Ascending aorta (tissue), 2 donors: ENCODE data around the gene STK39. TPM values are rescaled to one million over a fixed set of nuclear protein-coding genes. Genes with fewer than 3 reads are reported as not detected.

ENCODE experiments used
- DNase-seq, 2 donors: peaks; one replicate each; pipeline ENCODE4 v3.0.0-alpha.2; 2019; ENCODE audit warnings: low spot score in 2 of 2
- H3K27ac ChIP-seq, 2 donors: fragments of 200-600 bp; sonication (generic); one replicate each; pipeline ENCODE4 v1.5.1; 2016 to 2017; ENCODE audit warnings: mild to moderate bottlenecking in 1 of 2
- H3K27me3 ChIP-seq: fragments of 200-600 bp; sonication (generic); one replicate; pipeline ENCODE4 v1.5.1; 2017
- H3K36me3 ChIP-seq, 2 donors: fragments of 200-600 bp; sonication (generic); one replicate each; pipeline ENCODE4 v1.5.1; 2016
- H3K4me1 ChIP-seq, 2 donors: fragments of 200-600 bp; sonication (generic); one replicate each; pipeline ENCODE4 v1.5.1; 2016 to 2017; ENCODE audit warnings: mild to moderate bottlenecking in 1 of 2
- H3K4me3 ChIP-seq, 2 donors: fragments of 200-600 bp; sonication (generic); one replicate each; pipeline ENCODE4 v1.5.1; 2016 to 2017; ENCODE audit warnings: mild to moderate bottlenecking in 1 of 2
- H3K9me3 ChIP-seq, 2 donors: fragments of 200-600 bp; sonication (generic); one replicate each; pipeline ENCODE4 v1.5.1; 2016
- intact Hi-C: fragments of 100-400 bp; cut with DNase I; formaldehyde crosslinking; loops from one replicate; pipeline ENCODE4 v1.15.1; 2023
- total RNA-seq: library from RNA; depleted of rRNA; stranded (reverse); fragments of >200 nt; gene quantifications from one replicate; pipeline ENCODE4 v1.1.0, GENCODE V29; 2016
- TF ChIP-seq, protein P1 (sequence below), 3 experiments: fragments of 200-600 bp in 2 of 3; fragments of 450-650 bp in 1 of 3; sonication (generic) in 2 of 3; IDR thresholded peaks; one replicate each; pipeline ENCODE4 v1.5.1; 2016 to 2019; ENCODE audit warnings: antibody characterized with exemption in 3 of 3, mild to moderate bottlenecking in 1 of 3, moderate library complexity in 1 of 3

STK39 gene
- total RNA-seq, 1 donor from 2014 or later, result 7.5 TPM

DNA sequence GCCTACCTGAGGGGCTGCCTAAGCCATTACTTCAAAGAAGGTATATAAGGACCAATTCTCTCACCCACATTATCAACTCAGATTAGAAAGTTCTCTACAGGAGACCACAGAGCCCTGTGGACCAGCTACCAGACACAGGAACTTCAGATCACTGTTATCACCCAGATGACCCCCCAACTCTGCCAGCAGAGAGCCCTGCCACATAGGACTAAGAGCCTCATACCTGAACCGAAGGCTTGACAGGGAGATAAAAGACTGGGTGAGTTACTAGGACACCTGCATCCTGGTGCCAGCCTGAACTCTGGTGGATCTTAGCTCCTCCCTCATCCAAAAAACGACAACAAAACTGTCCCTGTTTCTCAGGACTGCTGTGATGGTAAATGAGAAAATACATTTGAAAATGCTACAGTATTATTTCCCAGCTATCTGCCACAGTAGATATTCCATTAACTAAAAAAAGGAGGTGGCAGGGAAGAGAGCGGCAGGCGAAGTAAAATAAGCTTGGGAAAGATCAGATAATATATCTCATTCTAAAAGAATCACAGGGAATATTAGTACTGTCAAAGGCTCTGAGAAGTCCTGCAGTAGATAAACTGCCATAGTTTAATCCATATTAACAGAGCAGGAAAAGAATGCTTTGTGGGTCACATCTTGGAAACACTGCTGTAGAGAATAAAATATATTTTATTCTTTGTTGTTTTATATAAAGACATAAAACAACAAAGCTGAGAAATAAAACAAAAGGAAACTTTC, 79.7 kb downstream of the STK39 start:
- TF ChIP-seq, protein P1, sequence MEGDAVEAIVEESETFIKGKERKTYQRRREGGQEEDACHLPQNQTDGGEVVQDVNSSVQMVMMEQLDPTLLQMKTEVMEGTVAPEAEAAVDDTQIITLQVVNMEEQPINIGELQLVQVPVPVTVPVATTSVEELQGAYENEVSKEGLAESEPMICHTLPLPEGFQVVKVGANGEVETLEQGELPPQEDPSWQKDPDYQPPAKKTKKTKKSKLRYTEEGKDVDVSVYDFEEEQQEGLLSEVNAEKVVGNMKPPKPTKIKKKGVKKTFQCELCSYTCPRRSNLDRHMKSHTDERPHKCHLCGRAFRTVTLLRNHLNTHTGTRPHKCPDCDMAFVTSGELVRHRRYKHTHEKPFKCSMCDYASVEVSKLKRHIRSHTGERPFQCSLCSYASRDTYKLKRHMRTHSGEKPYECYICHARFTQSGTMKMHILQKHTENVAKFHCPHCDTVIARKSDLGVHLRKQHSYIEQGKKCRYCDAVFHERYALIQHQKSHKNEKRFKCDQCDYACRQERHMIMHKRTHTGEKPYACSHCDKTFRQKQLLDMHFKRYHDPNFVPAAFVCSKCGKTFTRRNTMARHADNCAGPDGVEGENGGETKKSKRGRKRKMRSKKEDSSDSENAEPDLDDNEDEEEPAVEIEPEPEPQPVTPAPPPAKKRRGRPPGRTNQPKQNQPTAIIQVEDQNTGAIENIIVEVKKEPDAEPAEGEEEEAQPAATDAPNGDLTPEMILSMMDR (IDR thresholded peaks at IDR 0.05), result no peak
- DNase-seq, result no peak
- H3K9me3 ChIP-seq, result no peaks in the 10 kb centered on the region
- peaks cover 0 to 4% of the 10 kb centered on the region in 2 donors for H3K36me3 ChIP-seq
- H3K27ac ChIP-seq, result no peak overlapping the region
- H3K4me1 ChIP-seq, result peaks cover 0 to 11% of the 10 kb centered on the region in 2 donors
- intact Hi-C loops, result loop anchor here (10.0 kb wide), 1 partner anchor 77 kb away; the partner anchor contains the start of gene STK39
- H3K4me3 ChIP-seq, result no peak overlapping the region
- no peaks in the 10 kb centered on the region for H3K27me3 ChIP-seq

DNA sequence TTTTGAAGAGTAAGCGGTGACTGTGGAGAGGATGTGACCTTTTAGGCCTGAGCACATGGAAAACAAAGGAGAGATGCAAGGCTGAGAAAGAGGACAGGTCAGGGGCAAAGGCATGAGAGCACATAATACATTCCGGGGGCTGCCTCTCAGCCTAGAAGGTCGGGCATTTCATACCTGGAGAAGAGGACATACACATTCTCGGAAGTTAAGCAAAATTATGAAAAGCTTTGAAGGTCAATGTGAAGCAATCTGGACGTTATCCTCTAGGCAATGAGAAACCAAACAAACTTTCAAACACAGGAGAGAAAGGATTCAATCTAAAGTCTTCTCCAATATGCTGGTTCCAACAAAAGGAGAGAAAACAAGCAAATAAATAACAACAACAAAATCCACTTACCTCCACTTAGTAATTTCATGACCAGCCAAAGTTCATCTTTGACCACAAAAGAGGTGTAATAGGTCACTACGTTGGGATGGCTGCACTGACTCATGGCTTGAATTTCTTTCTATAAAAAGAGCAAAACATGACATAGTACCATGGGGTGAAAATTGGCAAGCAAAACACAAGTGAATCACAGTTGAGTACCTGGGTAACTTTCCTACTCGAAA, 80.4 kb downstream of the STK39 start:
- Histone ChIP-seq H3K9me3 (no peaks in the 10 kb centered on the region), H3K4me1 (peaks cover 0 to 11% of the 10 kb centered on the region in 2 donors), H3K27me3 (no peaks in the 10 kb centered on the region), H3K36me3 (peaks cover 0 to 4% of the 10 kb centered on the region in 2 donors), H3K27ac (no peak overlapping the region), H3K4me3 (no peak overlapping the region)
- intact Hi-C loops, result loop anchor here (10.0 kb wide), 1 partner anchor 78 kb away; the partner anchor contains the start of gene STK39
- TF ChIP-seq, protein P1 (IDR thresholded peaks at IDR 0.05), result no peak
- no peak for DNase-seq

DNA sequence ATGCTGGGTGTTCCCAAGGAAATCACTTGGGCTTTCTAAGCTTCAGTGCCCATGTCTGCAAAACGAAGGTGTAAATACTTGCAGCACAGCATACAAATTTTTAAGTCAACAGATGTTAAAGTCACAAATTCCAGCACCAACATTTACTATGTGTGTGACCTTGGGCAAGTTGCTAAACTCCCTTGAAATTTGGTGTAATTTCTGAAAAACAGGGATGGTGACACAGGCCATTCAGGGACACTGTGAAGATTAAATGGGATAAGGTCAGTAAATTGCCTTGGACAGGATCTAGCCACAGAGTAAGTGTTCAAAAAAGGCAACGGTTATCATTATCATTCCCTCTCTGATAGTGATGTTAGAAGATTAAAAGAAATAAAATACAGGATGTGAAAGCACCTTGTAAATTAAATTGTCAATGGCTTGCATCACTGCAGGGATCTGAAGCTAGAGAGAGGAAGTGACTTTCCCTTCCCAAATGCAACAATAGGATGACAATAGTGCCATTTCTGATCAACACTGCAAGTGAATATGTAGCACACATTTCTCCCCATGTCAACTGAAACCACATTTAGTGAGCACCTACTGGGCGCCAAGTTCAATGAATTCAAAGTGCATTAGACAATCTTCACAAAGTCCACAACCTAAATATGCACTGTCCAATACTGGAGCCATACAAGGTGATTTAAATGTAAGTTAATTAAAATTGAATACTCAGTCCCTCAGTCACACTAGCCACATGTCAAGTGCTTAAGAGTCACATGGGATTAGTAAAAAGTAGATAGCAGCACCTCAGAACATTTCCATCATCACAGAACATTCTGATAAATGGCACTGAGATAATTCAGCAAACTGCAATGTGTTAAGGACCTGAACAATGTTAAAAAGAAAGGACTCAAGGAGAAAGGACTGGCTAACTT, 81.2 kb downstream of the STK39 start:
- DNase-seq, result no peak
- TF ChIP-seq, protein P1 (IDR thresholded peaks at IDR 0.05), result no peak
- intact Hi-C loops, result loop anchor here (10.0 kb wide), 1 partner anchor 79 kb away; the partner anchor contains the start of gene STK39
- H3K36me3 ChIP-seq, result peaks cover 0 to 4% of the 10 kb centered on the region in 2 donors
- H3K27ac ChIP-seq, result peak overlapping the region in 1 of 2 donors; percentile 49
- no peaks in the 10 kb centered on the region for H3K9me3 ChIP-seq
- peaks cover 0 to 11% of the 10 kb centered on the region in 2 donors for H3K4me1 ChIP-seq
- H3K27me3 ChIP-seq, result no peaks in the 10 kb centered on the region
- H3K4me3 ChIP-seq, result peak overlapping the region in 1 of 2 donors; percentile 29

DNA sequence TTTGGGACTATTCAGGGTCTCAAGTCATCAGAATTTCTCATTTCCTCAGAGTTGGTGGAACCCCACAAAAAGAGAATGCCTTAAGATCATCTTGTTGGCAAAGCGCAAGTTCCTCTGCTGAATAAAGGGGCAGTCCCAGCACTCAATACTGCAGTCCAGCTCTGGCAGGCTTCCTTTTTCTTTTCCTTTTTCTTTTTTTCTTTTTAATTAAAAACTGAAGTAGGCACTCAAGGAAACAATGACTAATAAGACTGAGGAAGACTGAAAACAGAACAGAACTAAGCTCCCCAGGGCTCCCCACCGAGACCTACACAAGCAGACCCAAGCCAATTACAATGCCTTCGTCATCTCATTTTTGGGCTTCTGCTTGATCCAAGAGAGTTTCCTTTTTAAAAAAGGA, 82.0 kb downstream of the STK39 start:
- intact Hi-C loops, result loop anchor here (10.0 kb wide), 1 partner anchor 79 kb away; the partner anchor contains the start of gene STK39
- TF ChIP-seq, protein P1 (IDR thresholded peaks at IDR 0.05), result no peak

DNA sequence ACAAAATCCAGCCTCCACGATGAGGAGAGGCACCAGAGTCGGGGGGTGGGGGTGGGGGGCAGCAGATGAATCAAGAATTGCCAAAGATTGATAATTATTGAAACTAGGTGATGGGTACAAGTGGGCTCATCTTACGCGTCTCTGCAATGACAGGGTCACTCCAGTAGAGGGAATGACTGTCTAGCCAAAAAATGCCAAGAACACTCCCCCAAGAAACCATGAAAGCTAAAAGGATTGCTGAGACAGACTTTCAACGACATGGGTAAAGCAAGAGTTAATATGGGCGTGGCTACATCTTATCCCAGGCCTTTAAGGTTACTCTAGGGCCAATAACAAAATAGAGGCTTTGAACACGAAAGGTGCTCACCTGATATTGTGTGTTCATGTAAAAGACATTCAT, 86.5 kb downstream of the STK39 start:
- H3K9me3 ChIP-seq, result no peaks in the 10 kb centered on the region
- H3K27ac ChIP-seq, result no peak overlapping the region
- DNase-seq, result no peak
- no peaks in the 10 kb centered on the region for H3K27me3 ChIP-seq
- H3K4me3 ChIP-seq, result no peak overlapping the region
- H3K4me1 ChIP-seq, result peaks cover 0 to 9% of the 10 kb centered on the region in 2 donors
- TF ChIP-seq, protein P1 (IDR thresholded peaks at IDR 0.05), result no peak
- peaks cover 0 to 4% of the 10 kb centered on the region in 2 donors for H3K36me3 ChIP-seq
- intact Hi-C loops, result loop anchor here (10.0 kb wide), 1 partner anchor 84 kb away; the partner anchor contains the start of gene STK39

More for the DNA sequence above, 82.0 kb downstream of the STK39 start:
- DNase-seq, result no peak
- H3K9me3 ChIP-seq, result no peaks in the 10 kb centered on the region
- no peaks in the 10 kb centered on the region for H3K27me3 ChIP-seq
- H3K36me3 ChIP-seq, result peaks cover 0 to 4% of the 10 kb centered on the region in 2 donors
- peak overlapping the region in 1 of 2 donors; percentile 49 for H3K27ac ChIP-seq
- H3K4me1 ChIP-seq, result peaks cover 0 to 11% of the 10 kb centered on the region in 2 donors
- H3K4me3 ChIP-seq, result peak overlapping the region in 1 of 2 donors; percentile 29
